OCI-LY7 (cell line): ENCODE measurements around the gene GM2A. TPM values are rescaled to one million over a fixed set of nuclear protein-coding genes. Genes with fewer than 3 reads are reported as not detected.
A peak's percentile ranks its signal among the peaks of the same experiment; 100 is the strongest.

Source experiments
- Bru-seq: library from RNA; stranded (reverse); fragments of 400-500 nt; gene quantifications from one replicate; lab custom pipeline; 2021; lab: Mats Ljungman, UMichigan
- BruChase-seq, 2 experiments: library from RNA; stranded (reverse); fragments of 400-500 nt; gene quantifications; one replicate each; lab custom pipeline; 2021; lab: Mats Ljungman, UMichigan
- BruUV-seq: library from RNA; stranded (reverse); fragments of 400-500 nt; replicated peaks from 2 replicates; lab custom pipeline; 2021; lab: Mats Ljungman, UMichigan
- CTCF ChIA-PET: fragments of 300-600 bp; sonication (Branson Sonifier 250); formaldehyde crosslinking; loops from one replicate; lab custom pipeline; 2022; ENCODE audit warnings: antibody characterized with exemption; ENCODE audit not compliant: unreplicated experiment; lab: Charles Lee
- POLR2A ChIA-PET: fragments of 300-600 bp; sonication (Branson Sonifier 250); formaldehyde crosslinking; loops from one replicate; lab custom pipeline; 2022; ENCODE audit warnings: antibody characterized with exemption; lab: Charles Lee
- DNase-seq: peaks from one replicate; pipeline ENCODE4 v3.0.0-alpha.2; 2015; ENCODE audit warnings: low spot score
- H2AFZ ChIP-seq: fragments of 200-600 bp; sonication (generic), shearing (Covaris generic); 2 replicates; pipeline ENCODE4 v1.6.1; 2014; ENCODE audit warnings: mild to moderate bottlenecking, antibody characterized with exemption, low read length, moderate library complexity
- H3K27ac ChIP-seq: fragments of 200-600 bp; sonication (generic); 2 replicates; pipeline ENCODE4 v1.5.1; 2014; ENCODE audit warnings: mixed run types, low read depth, mild to moderate bottlenecking, moderate library complexity, low read length, inconsistent platforms; ENCODE audit not compliant: poor library complexity, severe bottlenecking
- H3K36me3 ChIP-seq: fragments of 200-600 bp; sonication (generic); 2 replicates; pipeline ENCODE4 v1.6.1; 2014; ENCODE audit warnings: mild to moderate bottlenecking, antibody characterized with exemption, low read length, moderate library complexity, mixed read lengths; ENCODE audit not compliant: insufficient read depth
- H3K4me1 ChIP-seq: fragments of 200-600 bp; sonication (generic); 2 replicates; pipeline ENCODE4 v1.5.1; 2014; ENCODE audit warnings: mild to moderate bottlenecking, low read length; ENCODE audit not compliant: insufficient read depth, poor library complexity, severe bottlenecking
- H3K4me2 ChIP-seq: fragments of 200-600 bp; sonication (generic); 2 replicates; pipeline ENCODE4 v1.6.1; 2014; ENCODE audit warnings: mild to moderate bottlenecking, low read length
- H3K4me3 ChIP-seq: fragments of 200-600 bp; sonication (generic); 2 replicates; pipeline ENCODE4 v1.5.1; 2014; ENCODE audit warnings: mild to moderate bottlenecking, low read depth, low read length; ENCODE audit not compliant: poor library complexity, severe bottlenecking
- H3K79me2 ChIP-seq: fragments of 200-600 bp; sonication (generic); 2 replicates; pipeline ENCODE4 v1.6.1; 2016; ENCODE audit warnings: low read depth, mild to moderate bottlenecking, low read length, moderate library complexity, mixed read lengths; ENCODE audit not compliant: insufficient read depth
- H3K9me2 ChIP-seq: fragments of 200-600 bp; sonication (generic); 2 replicates; pipeline ENCODE4 v1.6.1; 2016; ENCODE audit warnings: mild to moderate bottlenecking, low read length, mixed read lengths; ENCODE audit not compliant: insufficient read depth
- H3K9me3 ChIP-seq: fragments of 200-600 bp; sonication (generic); 2 replicates; pipeline ENCODE4 v1.6.1; 2014; ENCODE audit warnings: mild to moderate bottlenecking, mixed run types, low read length, mixed read lengths
- H4K20me1 ChIP-seq: fragments of 200-600 bp; sonication (generic); 2 replicates; pipeline ENCODE4 v1.6.1; 2014; ENCODE audit warnings: mild to moderate bottlenecking, antibody characterized with exemption, low read length, moderate library complexity, mixed read lengths; ENCODE audit not compliant: insufficient read depth
- CTCF ChIP-seq: fragments of 200-600 bp; sonication (generic); conservative IDR thresholded peaks from 2 replicates; pipeline ENCODE4 v1.5.1; 2014; ENCODE audit warnings: mild to moderate bottlenecking, antibody characterized with exemption, low read length, moderate library complexity, mixed read lengths
- EZH2phosphoT487 ChIP-seq: fragments of 200-600 bp; sonication (generic); IDR thresholded peaks from 2 replicates; pipeline ENCODE4 v1.6.1; 2018; ENCODE audit warnings: low read depth, borderline replicate concordance, mild to moderate bottlenecking, mixed run types, antibody characterized with exemption, low read length, moderate library complexity, mixed read lengths
- intact Hi-C: fragments of 100-400 bp; cut with micrococcal nuclease; formaldehyde crosslinking; loops from one replicate; pipeline ENCODE4 v1.10.0; 2022; ENCODE audit not compliant: unreplicated experiment
- long read RNA-seq: library from polyadenylated mRNA; stranded (forward); transcript quantifications from one replicate; pipeline ENCODE4 v2.0.0, GENCODE V29; 2022
- total RNA-seq, 2 experiments: library from RNA; depleted of rRNA in 1 of 2; stranded (reverse); fragments of >200 nt in 1 of 2; shearing (Covaris generic) in 1 of 2; gene quantifications; 2 replicates each; pipeline ENCODE4 v1.2.3, GENCODE V29; 2014 to 2022

GM2A gene
- total RNA-seq (2014; rRNA removed; shearing (Covaris generic)) (52.4 and 60.2 TPM in 2 replicates), total RNA-seq (2022) (52.9 and 64.5 TPM in 2 replicates), Bru-seq, nascent RNA (percentile 80 among the genes with signal in this experiment), BruChase-seq, experiment 1, labeled RNA remaining after a 6-hour chase (percentile 96 among the genes with signal in this experiment), BruChase-seq, experiment 2, labeled RNA remaining after a 2-hour chase (percentile 90 among the genes with signal in this experiment)
- long read RNA-seq, transcript GM2A-201 (4 exons, 3,896 nt), result major isoform, 28 of 49 reads
- long read RNA-seq, partial matches to known transcripts, result 9 of 49 reads
- long read RNA-seq, other reads (novel, unspliced or antisense), result 12 of 49 reads

DNA sequence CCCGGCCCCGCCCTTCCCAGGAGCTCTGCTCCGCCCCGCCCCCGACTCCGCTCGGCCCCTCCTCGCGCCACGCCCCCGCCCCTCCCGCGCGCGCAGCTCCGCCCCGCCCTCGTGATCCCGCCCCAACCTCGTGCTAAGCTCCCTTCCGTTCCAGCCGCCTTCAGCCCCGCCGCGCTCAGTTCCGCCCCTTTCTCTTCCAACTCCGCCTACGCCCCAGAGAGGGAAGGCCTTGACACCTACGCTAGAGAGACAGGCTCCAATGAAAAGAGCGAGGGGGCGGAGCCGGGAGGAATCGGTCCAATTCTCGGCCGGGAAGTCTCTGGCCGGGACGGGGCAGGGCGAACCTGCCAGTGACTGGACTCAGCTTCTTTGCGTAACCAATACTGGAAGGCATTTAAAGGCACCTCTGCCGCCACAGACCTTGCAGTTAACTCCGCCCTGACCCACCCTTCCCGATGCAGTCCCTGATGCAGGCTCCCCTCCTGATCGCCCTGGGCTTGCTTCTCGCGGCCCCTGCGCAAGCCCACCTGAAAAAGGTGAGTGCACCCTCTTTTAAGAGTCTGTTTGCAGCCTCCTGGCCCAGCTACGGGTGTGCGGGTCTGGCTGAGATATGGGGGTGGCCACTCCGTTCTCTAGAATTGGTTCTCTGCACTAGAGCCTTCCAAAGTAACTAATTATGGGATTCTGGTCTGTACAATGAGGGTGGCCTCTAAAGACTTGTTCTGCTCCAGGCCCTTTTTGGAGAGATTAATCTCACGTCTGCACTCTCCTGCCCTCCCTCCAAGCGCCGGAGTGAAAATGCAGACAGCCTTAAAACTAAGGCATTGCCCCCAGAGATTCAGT, at the start of gene GM2A:
Gene GM2A, plus strand, starts transcription at position 424 of the 843 bp plus-strand sequence. Its CDS starts 32 bp downstream, at position 456.
- no peaks in the 10 kb centered on the region for H3K9me3 ChIP-seq
- H3K4me2 ChIP-seq, result peak within 1 kb of the TSS; percentile 99
- intact Hi-C loops, result loop anchor here (1.0 to 10.0 kb wide), 5 partner anchors 41 to 768 kb away; partner anchors contain the start of genes G3BP1 and TNIP1
- peaks cover 11% of the 10 kb centered on the region for H3K36me3 ChIP-seq
- peaks cover 56% of the 10 kb centered on the region for H3K4me1 ChIP-seq
- CTCF ChIA-PET, result interaction anchor here (0.6 to 2.1 kb wide), 11 partner anchors 14 to 533 kb away, joined by 3 to 9 read pairs (median 4); no protein-coding TSS in a partner anchor
- peak within 1 kb of the TSS; percentile 97 for H3K4me3 ChIP-seq
- TSS peak; percentile 82 for BruUV-seq
- H4K20me1 ChIP-seq, result peaks cover 6% of the 10 kb centered on the region; the same call in 1 of the 2 replicates
- peak within 1 kb of the TSS; percentile 69; the same call in 1 of the 2 replicates for H2AFZ ChIP-seq
- peak; percentile 100 for DNase-seq
- TF ChIP-seq CTCF (no peak), EZH2phosphoT487 (no peak)
- peak within 1 kb of the TSS; percentile 88 for H3K27ac ChIP-seq
- peaks cover 50% of the 10 kb centered on the region for H3K79me2 ChIP-seq
- no peaks in the 10 kb centered on the region for H3K9me2 ChIP-seq
- POLR2A ChIA-PET, result interaction anchor here (0.6 to 4.8 kb wide), 38 partner anchors 11 to 522 kb away, joined by 3 to 49 read pairs (median 5); partner anchors contain the start of genes CCDC69 and G3BP1

- H3K4me3 ChIP-seq, result no peak overlapping the region
- H4K20me1 ChIP-seq, result no peaks in the 10 kb centered on the region
- H3K9me2 ChIP-seq, result no peaks in the 10 kb centered on the region
- peaks cover 13% of the 10 kb centered on the region; the same call in 1 of the 2 replicates for H3K79me2 ChIP-seq
- H3K27ac ChIP-seq, result peak overlapping the region; percentile 18
- intact Hi-C loops, result no loop called here
- CTCF ChIA-PET, result no interaction called here
- no TSS peak for BruUV-seq
- POLR2A ChIA-PET, result interaction anchor here (0.5 to 3.6 kb wide), 9 partner anchors 8 to 49 kb away, joined by 3 to 31 read pairs (median 3); partner anchors contain the start of gene GM2A
- H3K9me3 ChIP-seq, result no peaks in the 10 kb centered on the region
- H3K4me1 ChIP-seq, result peaks cover 47% of the 10 kb centered on the region
- no peak for TF ChIP-seq EZH2phosphoT487
- TF ChIP-seq CTCF, result no peak
- H3K36me3 ChIP-seq, result peaks cover 68% of the 10 kb centered on the region
- no peak overlapping the region for H3K4me2 ChIP-seq
- H2AFZ ChIP-seq, result no peak overlapping the region
- no peak for DNase-seq
Observed at GRCh38 chr5:151204051-151204450, 48.9 kb upstream of the GM2A start.
